OCI-LY7 (cell line): ENCODE measurements around the gene ROCK1. TPM values are rescaled to one million over a fixed set of nuclear protein-coding genes. Genes with fewer than 3 reads are reported as not detected.

Source experiments
- BruUV-seq: library from RNA; stranded (reverse); fragments of 400-500 nt; replicated peaks from 2 replicates; lab custom pipeline; 2021; lab: Mats Ljungman, UMichigan
- CTCF ChIA-PET: fragments of 300-600 bp; sonication (Branson Sonifier 250); formaldehyde crosslinking; loops from one replicate; lab custom pipeline; 2022; ENCODE audit warnings: antibody characterized with exemption; ENCODE audit not compliant: unreplicated experiment; lab: Charles Lee
- POLR2A ChIA-PET: fragments of 300-600 bp; sonication (Branson Sonifier 250); formaldehyde crosslinking; loops from one replicate; lab custom pipeline; 2022; ENCODE audit warnings: antibody characterized with exemption; lab: Charles Lee
- DNase-seq: peaks from one replicate; pipeline ENCODE4 v3.0.0-alpha.2; 2015; ENCODE audit warnings: low spot score
- H2AFZ ChIP-seq: fragments of 200-600 bp; sonication (generic), shearing (Covaris generic); 2 replicates; pipeline ENCODE4 v1.6.1; 2014; ENCODE audit warnings: mild to moderate bottlenecking, antibody characterized with exemption, low read length, moderate library complexity
- H3K27ac ChIP-seq: fragments of 200-600 bp; sonication (generic); 2 replicates; pipeline ENCODE4 v1.5.1; 2014; ENCODE audit warnings: mixed run types, low read depth, mild to moderate bottlenecking, moderate library complexity, low read length, inconsistent platforms; ENCODE audit not compliant: poor library complexity, severe bottlenecking
- H3K36me3 ChIP-seq: fragments of 200-600 bp; sonication (generic); 2 replicates; pipeline ENCODE4 v1.6.1; 2014; ENCODE audit warnings: mild to moderate bottlenecking, antibody characterized with exemption, low read length, moderate library complexity, mixed read lengths; ENCODE audit not compliant: insufficient read depth
- H3K4me1 ChIP-seq: fragments of 200-600 bp; sonication (generic); 2 replicates; pipeline ENCODE4 v1.5.1; 2014; ENCODE audit warnings: mild to moderate bottlenecking, low read length; ENCODE audit not compliant: insufficient read depth, poor library complexity, severe bottlenecking
- H3K4me2 ChIP-seq: fragments of 200-600 bp; sonication (generic); 2 replicates; pipeline ENCODE4 v1.6.1; 2014; ENCODE audit warnings: mild to moderate bottlenecking, low read length
- H3K4me3 ChIP-seq: fragments of 200-600 bp; sonication (generic); 2 replicates; pipeline ENCODE4 v1.5.1; 2014; ENCODE audit warnings: mild to moderate bottlenecking, low read depth, low read length; ENCODE audit not compliant: poor library complexity, severe bottlenecking
- H3K79me2 ChIP-seq: fragments of 200-600 bp; sonication (generic); 2 replicates; pipeline ENCODE4 v1.6.1; 2016; ENCODE audit warnings: low read depth, mild to moderate bottlenecking, low read length, moderate library complexity, mixed read lengths; ENCODE audit not compliant: insufficient read depth
- H3K9me2 ChIP-seq: fragments of 200-600 bp; sonication (generic); 2 replicates; pipeline ENCODE4 v1.6.1; 2016; ENCODE audit warnings: mild to moderate bottlenecking, low read length, mixed read lengths; ENCODE audit not compliant: insufficient read depth
- H3K9me3 ChIP-seq: fragments of 200-600 bp; sonication (generic); 2 replicates; pipeline ENCODE4 v1.6.1; 2014; ENCODE audit warnings: mild to moderate bottlenecking, mixed run types, low read length, mixed read lengths
- H4K20me1 ChIP-seq: fragments of 200-600 bp; sonication (generic); 2 replicates; pipeline ENCODE4 v1.6.1; 2014; ENCODE audit warnings: mild to moderate bottlenecking, antibody characterized with exemption, low read length, moderate library complexity, mixed read lengths; ENCODE audit not compliant: insufficient read depth
- CTCF ChIP-seq: fragments of 200-600 bp; sonication (generic); conservative IDR thresholded peaks from 2 replicates; pipeline ENCODE4 v1.5.1; 2014; ENCODE audit warnings: mild to moderate bottlenecking, antibody characterized with exemption, low read length, moderate library complexity, mixed read lengths
- EZH2phosphoT487 ChIP-seq: fragments of 200-600 bp; sonication (generic); IDR thresholded peaks from 2 replicates; pipeline ENCODE4 v1.6.1; 2018; ENCODE audit warnings: low read depth, borderline replicate concordance, mild to moderate bottlenecking, mixed run types, antibody characterized with exemption, low read length, moderate library complexity, mixed read lengths
- intact Hi-C: fragments of 100-400 bp; cut with micrococcal nuclease; formaldehyde crosslinking; loops from one replicate; pipeline ENCODE4 v1.10.0; 2022; ENCODE audit not compliant: unreplicated experiment
- total RNA-seq, 2 experiments: library from RNA; depleted of rRNA in 1 of 2; stranded (reverse); fragments of >200 nt in 1 of 2; shearing (Covaris generic) in 1 of 2; gene quantifications; 2 replicates each; pipeline ENCODE4 v1.2.3, GENCODE V29; 2014 to 2022

The ROCK1 gene
- total RNA-seq, 2 experiments from 2014 or later: 43.2 to 69.6 TPM

DNA sequence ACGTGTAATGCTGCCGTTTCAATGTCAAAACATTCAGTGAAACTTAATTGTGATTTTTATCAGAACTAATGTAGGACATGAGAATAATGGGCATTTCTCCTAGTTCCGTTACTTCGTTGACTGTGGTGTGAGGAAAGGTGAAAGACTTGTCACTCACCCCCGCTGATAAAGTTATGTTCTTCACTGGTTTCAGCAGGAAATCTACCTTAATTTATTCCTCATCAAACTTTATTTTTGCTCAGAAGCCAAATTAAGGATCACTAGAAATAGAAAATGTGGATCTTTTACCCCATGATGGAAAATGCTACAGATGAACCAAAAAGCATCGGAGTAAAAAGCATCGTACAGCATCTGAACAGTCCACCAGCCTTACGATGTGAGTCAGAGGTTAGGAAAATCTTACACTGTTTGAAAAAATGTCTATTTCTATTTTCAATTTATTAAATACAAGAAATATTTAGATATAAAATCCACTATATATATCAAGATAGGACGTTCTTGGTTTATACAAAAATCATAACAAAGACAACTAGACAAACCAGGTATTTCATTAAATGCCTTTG lies 1.0 kb upstream of the ROCK1 start:
- no peaks in the 10 kb centered on the region for H3K9me2 ChIP-seq
- peak overlapping the region; percentile 93 for H2AFZ ChIP-seq
- POLR2A ChIA-PET: interaction anchor here (0.6 to 1.8 kb wide), 4 partner anchors 12 to 145 kb away, joined by 3 to 7 read pairs (median 5); no protein-coding TSS in a partner anchor
- peaks cover 39% of the 10 kb centered on the region for H3K79me2 ChIP-seq
- TSS peak; percentile 87 for BruUV-seq
- peaks cover 30% of the 10 kb centered on the region for H4K20me1 ChIP-seq
- peaks cover 20% of the 10 kb centered on the region for H3K4me1 ChIP-seq
- intact Hi-C loops: loop anchor here (10.0 kb wide), 2 partner anchors 138 to 492 kb away; partner anchors contain the start of gene ESCO1
- H3K4me2 ChIP-seq: peak overlapping the region; percentile 96
- CTCF ChIA-PET: no interaction called here
- no peak for DNase-seq
- H3K36me3 ChIP-seq: peaks cover 5% of the 10 kb centered on the region; the same call in 1 of the 2 replicates
- H3K27ac ChIP-seq: no peak overlapping the region
- H3K4me3 ChIP-seq: peak overlapping the region; percentile 70
- TF ChIP-seq EZH2phosphoT487 (no peak), CTCF (no peak)
- H3K9me3 ChIP-seq: no peaks in the 10 kb centered on the region

GRCh38 chr18:21112140-21112473 lies 494 bp upstream of the ROCK1 start:
- CTCF ChIA-PET: no interaction called here

More at GRCh38 chr18:21112140-21112473, 494 bp upstream of the ROCK1 start:
- POLR2A ChIA-PET: interaction anchor here (0.6 to 1.8 kb wide), 5 partner anchors 12 to 145 kb away, joined by 3 to 7 read pairs (median 6); no protein-coding TSS in a partner anchor
- no peak for TF ChIP-seq EZH2phosphoT487
- no peak for TF ChIP-seq CTCF
- H3K4me1 ChIP-seq: peaks cover 25% of the 10 kb centered on the region
- BruUV-seq: no TSS peak
- H3K9me2 ChIP-seq: no peaks in the 10 kb centered on the region
- intact Hi-C loops: loop anchor here (10.0 kb wide), 2 partner anchors 137 to 493 kb away; partner anchors contain the start of gene ESCO1
- peaks cover 5% of the 10 kb centered on the region; the same call in 1 of the 2 replicates for H3K36me3 ChIP-seq
- H3K79me2 ChIP-seq: peaks cover 44% of the 10 kb centered on the region
- H3K9me3 ChIP-seq: no peaks in the 10 kb centered on the region
- peak overlapping the region; percentile 24 for H3K27ac ChIP-seq
- H2AFZ ChIP-seq: peak overlapping the region; percentile 93
- DNase-seq: no peak
- peaks cover 35% of the 10 kb centered on the region for H4K20me1 ChIP-seq
- peak overlapping the region; percentile 70 for H3K4me3 ChIP-seq
- peak overlapping the region; percentile 96 for H3K4me2 ChIP-seq
